ENCODE data around the gene G6PC1. TPM values are rescaled to one million over a fixed set of nuclear protein-coding genes. Genes with fewer than 3 reads are reported as not detected.
A peak's percentile ranks its signal among the peaks of the same experiment; 100 is the strongest.
"Not testable (repeated sequence)": the region's sequence is repeated elsewhere in the genome, so short reads cannot be mapped to it uniquely, and the experiment has no call there.

Gene G6PC1
- total RNA-seq, 1 donor from 2014 or later = not detected

GRCh38 chr17:42865638-42866094 is 34.9 kb upstream of the G6PC1 start:
- Mint-ChIP-seq H3K4me1 (ENCODE audit: low read depth) (peaks cover 7% of the 10 kb centered on the region), H3K9me3 (ENCODE audit: low read depth) (peaks cover 6% of the 10 kb centered on the region), H3K4me3 (ENCODE audit: unreplicated experiment) (no peak overlapping the region), H3K36me3 (ENCODE audit: low read depth) (peaks cover 2% of the 10 kb centered on the region), H3K27me3 (ENCODE audit: low read depth) (no peaks in the 10 kb centered on the region), H3K27ac (ENCODE audit: unreplicated experiment) (no peak overlapping the region)
- no peak for DNase-seq (ENCODE audit: low spot score)
- no peak for TF ChIP-seq CTCF (IDR thresholded peaks at IDR 0.05)

DNA sequence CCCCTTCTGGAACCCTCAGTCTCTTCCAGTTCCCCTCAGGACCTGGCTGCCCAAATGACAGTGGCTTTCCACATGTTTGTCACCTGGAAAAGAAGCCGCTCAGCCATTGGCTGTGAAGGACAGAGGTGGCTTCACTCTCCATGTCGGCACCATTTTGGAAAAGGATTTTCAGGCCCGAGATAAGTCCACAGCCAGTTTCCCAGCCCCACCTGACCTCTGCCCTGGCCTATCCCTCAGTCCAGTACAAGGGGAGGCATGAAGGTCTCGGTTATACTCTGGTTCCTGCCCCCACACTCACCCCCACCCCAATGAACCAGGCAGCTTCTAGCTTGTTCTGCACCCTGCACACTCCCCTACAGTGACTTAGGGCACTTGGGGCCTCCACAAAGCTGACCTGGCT is 34.4 kb upstream of the G6PC1 start:
- Mint-ChIP-seq H3K27ac (ENCODE audit: unreplicated experiment) (no peak overlapping the region), H3K4me3 (ENCODE audit: unreplicated experiment) (no peak overlapping the region), H3K27me3 (ENCODE audit: low read depth) (no peaks in the 10 kb centered on the region), H3K4me1 (ENCODE audit: low read depth) (peaks cover 7% of the 10 kb centered on the region), H3K9me3 (ENCODE audit: low read depth) (peaks cover 6% of the 10 kb centered on the region), H3K36me3 (ENCODE audit: low read depth) (peaks cover 2% of the 10 kb centered on the region)
- no peak for DNase-seq (ENCODE audit: low spot score)
- TF ChIP-seq CTCF (IDR thresholded peaks at IDR 0.05) = no peak

- Mint-ChIP-seq H3K27me3 (ENCODE audit: low read depth) (no peaks in the 10 kb centered on the region), H3K4me3 (ENCODE audit: unreplicated experiment) (no peak overlapping the region), H3K27ac (ENCODE audit: unreplicated experiment) (peak overlapping the region; percentile 9), H3K36me3 (ENCODE audit: low read depth) (peaks cover 6% of the 10 kb centered on the region), H3K4me1 (ENCODE audit: low read depth) (peaks cover 7% of the 10 kb centered on the region), H3K9me3 (ENCODE audit: low read depth) (peaks cover 11% of the 10 kb centered on the region)
- no peak for DNase-seq (ENCODE audit: low spot score)
- TF ChIP-seq CTCF (IDR thresholded peaks at IDR 0.05) = no peak
Observed at GRCh38 chr17:42866631-42867575, 33.7 kb upstream of the G6PC1 start.

DNA sequence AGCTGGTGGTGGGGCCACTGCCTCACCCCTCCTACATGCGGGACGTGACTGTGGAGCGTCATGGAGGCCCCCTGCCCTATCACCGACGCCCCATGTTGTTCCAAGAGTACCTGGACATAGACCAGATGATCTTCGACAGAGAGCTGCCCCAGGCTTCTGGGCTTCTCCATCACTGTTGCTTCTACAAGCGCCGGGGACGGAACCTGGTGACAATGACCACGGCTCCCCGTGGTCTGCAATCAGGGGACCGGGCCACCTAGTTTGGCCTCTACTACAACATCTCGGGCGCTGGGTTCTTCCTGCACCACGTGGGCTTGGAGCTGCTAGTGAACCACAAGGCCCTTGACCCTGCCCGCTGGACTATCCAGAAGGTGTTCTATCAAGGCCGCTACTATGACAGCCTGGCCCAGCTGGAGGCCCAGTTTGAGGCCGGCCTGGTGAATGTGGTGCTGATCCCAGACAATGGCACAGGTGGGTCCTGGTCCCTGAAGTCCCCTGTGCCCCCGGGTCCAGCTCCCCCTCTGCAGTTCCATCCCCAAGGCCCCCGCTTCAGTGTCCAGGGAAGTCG is 32.8 kb upstream of the G6PC1 start:
- H3K4me3 Mint-ChIP-seq (ENCODE audit: unreplicated experiment); H3K27ac Mint-ChIP-seq (ENCODE audit: unreplicated experiment); H3K27me3 Mint-ChIP-seq (ENCODE audit: low read depth); H3K4me1 Mint-ChIP-seq (ENCODE audit: low read depth); DNase-seq (ENCODE audit: low spot score); H3K36me3 Mint-ChIP-seq (ENCODE audit: low read depth): not testable (repeated sequence)
- H3K9me3 Mint-ChIP-seq (ENCODE audit: low read depth) = peaks cover 11% of the 10 kb centered on the region

- TF ChIP-seq CTCF (IDR thresholded peaks at IDR 0.05) = no peak
- Mint-ChIP-seq H3K36me3 (ENCODE audit: low read depth) (peaks cover 6% of the 10 kb centered on the region), H3K4me3 (ENCODE audit: unreplicated experiment) (no peak overlapping the region), H3K27me3 (ENCODE audit: low read depth) (peaks cover 2% of the 10 kb centered on the region), H3K27ac (ENCODE audit: unreplicated experiment) (no peak overlapping the region), H3K4me1 (ENCODE audit: low read depth) (peaks cover 11% of the 10 kb centered on the region), H3K9me3 (ENCODE audit: low read depth) (peaks cover 11% of the 10 kb centered on the region)
- no peak for DNase-seq (ENCODE audit: low spot score)
Observed at GRCh38 chr17:42868338-42868737, 32.3 kb upstream of the G6PC1 start.
